ENCODE measurements around the gene DIS3.
"Not testable (repeated sequence)": the region's sequence is repeated elsewhere in the genome, so short reads cannot be mapped to it uniquely, and the experiment has no call there.

The DIS3 gene, protein sequence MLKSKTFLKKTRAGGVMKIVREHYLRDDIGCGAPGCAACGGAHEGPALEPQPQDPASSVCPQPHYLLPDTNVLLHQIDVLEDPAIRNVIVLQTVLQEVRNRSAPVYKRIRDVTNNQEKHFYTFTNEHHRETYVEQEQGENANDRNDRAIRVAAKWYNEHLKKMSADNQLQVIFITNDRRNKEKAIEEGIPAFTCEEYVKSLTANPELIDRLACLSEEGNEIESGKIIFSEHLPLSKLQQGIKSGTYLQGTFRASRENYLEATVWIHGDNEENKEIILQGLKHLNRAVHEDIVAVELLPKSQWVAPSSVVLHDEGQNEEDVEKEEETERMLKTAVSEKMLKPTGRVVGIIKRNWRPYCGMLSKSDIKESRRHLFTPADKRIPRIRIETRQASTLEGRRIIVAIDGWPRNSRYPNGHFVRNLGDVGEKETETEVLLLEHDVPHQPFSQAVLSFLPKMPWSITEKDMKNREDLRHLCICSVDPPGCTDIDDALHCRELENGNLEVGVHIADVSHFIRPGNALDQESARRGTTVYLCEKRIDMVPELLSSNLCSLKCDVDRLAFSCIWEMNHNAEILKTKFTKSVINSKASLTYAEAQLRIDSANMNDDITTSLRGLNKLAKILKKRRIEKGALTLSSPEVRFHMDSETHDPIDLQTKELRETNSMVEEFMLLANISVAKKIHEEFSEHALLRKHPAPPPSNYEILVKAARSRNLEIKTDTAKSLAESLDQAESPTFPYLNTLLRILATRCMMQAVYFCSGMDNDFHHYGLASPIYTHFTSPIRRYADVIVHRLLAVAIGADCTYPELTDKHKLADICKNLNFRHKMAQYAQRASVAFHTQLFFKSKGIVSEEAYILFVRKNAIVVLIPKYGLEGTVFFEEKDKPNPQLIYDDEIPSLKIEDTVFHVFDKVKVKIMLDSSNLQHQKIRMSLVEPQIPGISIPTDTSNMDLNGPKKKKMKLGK

DNA sequence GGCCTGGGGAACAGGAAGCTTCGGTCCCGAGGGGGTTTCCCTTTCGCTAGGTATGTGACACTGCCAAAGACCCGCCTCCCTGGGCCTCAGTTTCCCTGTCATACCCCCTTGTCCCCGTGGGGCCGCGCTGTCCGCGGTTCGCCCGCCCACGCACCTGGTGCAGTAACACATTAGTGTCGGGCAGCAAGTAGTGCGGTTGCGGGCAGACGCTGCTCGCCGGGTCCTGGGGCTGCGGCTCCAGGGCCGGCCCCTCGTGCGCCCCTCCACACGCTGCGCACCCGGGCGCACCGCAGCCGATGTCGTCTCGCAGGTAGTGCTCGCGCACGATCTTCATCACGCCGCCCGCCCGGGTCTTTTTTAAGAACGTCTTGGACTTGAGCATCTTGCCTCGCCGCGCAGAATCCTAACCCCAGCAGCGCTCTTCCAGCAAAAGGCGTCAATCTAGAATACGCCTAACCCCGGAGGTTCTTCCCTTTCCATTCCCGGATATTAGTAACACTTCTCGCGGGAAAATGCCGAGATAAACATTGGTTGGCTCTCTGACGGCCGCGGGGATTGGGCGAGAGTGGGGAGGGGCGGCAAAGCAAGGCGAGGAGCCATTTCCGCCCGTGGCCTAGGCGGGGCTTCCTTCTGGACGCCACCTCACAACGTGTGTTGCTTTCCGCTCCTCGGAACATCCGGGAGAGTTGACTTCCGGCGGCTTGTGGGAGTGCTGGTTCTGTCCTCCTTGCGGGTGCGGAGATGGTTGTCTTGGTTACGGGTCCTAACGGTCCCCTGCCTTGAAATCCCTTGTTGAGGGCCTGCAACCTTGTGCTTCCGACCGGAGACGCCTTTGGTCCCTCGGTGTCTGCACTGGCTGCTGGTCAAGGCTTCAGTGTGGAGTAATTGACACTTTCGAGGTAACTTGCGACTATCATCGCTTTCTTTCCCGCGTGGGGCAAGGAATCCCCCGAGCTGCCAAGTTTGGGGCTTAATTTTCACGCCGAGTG is at the start of gene DIS3, which contains the start of gene PIBF1:
Gene DIS3, minus strand, starts transcription at position 450 of the 989 bp plus-strand sequence. Its CDS starts 68 bp downstream, at position 382.
Gene PIBF1, plus strand, starts transcription at position 683 of the 989 bp plus-strand sequence. CDS start 1,337 bp downstream, outside the sequence.
- peak; percentile 91 for DNase-seq

DNA sequence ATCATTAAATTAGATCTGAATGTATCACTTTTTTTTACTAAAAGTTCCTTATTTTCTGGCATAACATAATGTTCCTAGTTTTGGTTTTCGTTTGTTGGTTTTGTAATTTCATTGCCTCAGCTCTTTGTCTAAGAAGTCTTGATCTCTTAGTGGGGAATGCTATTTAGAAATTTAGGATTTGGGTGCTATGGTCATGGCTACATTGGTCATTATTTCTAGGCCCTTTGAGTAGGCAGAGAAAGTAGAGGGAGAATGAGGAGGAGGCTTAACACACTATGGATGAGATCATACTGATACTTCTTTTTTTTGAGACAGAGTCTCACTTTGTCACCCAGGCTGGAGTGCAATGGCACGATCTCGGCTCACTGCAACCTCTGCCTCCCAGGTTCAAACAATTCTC is 42.0 kb upstream of the DIS3 start:
- DNase-seq: no peak

DNA sequence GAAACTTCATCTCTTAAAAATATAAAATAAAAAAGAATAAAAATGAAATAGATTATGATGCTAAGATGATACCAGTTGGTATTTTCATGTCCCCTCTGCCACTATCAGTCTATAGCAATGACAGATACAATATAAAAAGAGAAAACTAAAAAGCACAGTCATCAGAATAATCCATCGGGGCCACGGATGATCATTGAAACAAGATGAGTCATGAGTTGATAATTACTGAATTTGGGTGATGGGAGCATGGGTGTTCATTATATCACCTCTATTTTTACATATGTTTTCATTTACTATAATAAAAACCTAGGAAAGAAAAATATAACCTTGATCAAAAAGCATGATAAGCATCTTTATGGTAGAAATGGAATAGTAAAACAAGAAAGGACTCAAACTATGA is 41.4 kb upstream of the DIS3 start:
- no peak for DNase-seq

DNA sequence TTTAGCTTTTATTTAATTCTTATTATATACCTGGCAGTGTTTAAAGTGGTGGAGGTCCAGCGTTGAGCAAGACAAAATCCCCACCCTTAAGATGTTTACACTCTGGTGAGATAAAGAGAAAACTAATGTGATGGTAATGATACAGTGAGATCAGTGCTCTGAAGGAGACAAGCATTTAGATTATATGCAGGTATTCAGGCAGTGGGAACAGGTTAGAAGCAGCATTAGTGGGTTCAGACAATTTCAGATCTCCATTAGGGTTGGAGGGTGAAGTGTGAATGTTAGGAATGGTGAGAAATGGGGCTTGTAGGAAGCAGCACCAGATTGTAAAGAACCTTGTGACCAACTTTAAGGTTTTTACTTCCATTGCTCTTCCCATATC is 39.2 kb upstream of the DIS3 start:
- DNase-seq: no peak

DNA sequence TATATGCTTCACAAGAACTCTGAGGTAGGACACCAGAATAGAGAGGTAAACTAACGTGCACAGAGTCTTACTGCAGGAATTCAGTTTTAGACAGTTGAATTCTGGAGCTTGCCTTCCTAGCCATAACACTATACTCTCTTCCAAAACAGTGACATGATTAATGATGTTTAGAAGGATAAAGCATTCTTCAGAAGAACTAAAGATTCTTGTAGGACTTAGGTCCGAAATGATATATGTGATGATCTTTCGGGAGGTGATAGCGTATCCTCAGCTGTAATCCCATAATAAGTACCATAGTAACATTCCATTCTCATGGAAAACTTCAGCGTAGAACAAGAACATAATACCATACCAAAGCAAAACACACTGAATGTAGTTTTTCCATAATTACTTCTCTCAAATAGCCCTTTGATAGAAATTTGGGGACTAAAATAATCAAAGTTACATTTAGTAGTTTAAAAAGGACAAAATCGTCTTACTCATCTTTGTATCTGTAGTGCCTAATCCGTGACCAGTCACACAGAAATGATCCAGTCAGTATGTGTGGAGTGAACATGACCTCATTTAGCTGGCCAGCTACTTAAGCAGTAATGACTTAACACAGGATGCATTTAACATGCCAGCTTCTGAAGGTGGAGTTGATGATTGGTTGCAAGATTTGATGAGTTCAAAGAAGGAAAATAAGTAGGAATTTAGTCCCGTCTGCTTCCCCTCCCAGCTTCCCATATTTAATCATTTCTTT is 38.6 kb upstream of the DIS3 start:
- DNase-seq: no peak

DNA sequence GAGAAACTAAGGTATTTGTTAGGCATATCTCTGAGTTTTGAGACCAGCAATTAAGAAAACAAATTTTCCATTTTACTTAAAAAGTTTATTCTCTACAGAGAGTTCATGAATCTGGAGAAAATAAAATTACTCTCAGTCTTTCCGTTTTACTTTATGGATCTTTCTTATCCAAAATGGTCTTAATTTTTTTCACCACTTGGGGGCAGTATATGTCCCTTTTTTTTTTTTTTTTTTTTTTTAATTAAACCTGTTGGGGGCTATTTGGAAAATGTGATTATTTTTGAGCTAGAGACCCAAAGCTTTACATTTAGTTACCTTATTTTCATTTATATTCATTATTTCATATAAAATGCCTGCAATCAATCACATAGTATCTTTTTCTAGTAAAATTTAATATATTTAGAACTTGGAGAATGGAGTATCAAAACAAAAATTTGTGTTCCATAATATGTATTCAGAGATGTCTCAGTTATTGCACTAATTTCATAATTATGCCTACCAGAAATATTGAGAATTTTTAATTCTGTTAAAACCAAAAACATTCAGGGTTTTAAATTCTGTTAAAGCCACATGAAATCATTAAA is 27.3 kb upstream of the DIS3 start:
- no peak for DNase-seq

DNA sequence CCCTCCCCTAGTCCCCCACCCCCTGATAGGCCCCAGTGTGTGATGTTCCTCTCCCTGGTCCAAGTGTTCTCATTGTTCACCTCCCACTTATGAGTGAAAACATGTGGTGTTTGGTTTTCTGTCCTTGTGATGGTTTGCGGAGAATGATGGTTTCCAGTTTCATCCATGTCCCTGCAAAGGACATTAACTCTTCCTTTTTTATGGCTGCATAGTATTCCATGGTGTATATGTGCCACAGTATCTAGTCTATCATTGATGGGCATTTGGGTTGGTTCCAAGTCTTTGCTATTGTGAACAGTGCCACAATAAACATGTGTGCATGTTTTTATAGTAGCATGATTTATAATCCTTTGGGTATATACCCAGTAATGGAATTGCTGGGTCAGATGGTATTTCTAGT is 24.8 kb upstream of the DIS3 start:
- DNase-seq: not testable (repeated sequence)

DNA sequence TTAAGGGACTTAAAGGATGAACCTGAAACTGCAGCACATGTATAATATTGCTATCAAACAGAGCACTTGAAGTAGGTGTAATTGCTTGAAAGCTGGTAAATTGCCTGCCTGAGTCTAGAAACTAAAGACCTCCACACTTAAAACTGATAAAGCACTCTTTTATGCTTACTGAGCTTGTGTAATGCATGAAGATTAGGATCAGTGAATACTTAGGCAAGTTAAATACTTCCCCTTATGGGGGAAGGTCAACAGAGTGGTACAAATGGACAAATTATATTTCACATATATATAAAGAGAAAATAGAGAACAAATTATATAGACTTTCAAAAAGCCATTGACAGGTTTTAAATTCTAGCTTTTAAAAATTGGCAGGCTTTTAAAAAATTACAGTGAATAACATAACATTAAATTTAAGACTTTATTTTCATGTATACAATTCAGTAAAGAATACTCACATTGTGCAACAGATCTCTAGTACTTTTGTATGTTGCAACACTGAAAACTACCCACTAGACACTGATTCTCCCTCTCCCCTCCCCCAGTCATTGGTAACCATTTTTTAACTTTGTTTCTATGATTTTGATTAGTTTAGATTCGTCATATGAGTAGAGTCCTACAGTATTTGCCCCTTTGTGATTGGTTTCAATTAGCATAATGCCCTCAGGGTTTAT is 24.1 kb upstream of the DIS3 start:
- no peak for DNase-seq

DNA sequence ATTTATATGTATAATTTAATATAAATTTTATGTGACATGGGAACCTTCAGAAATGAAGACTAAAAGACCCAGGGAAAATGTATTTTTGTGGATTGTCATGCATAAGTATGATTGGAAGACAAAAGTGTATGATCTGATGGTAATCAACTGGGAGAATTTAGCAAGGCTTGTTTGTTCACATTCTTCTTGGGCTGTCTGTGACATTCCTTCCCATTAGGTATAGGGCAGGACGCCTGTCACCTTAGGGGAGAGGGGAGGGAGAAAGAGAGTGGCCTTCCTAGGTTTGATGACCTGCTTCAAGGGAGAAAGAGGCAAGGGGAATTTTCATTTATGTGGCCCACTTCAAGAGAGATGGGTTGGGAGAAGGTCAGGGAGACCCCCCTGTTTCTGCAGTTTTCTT is 22.6 kb upstream of the DIS3 start:
- DNase-seq: no peak

DNA sequence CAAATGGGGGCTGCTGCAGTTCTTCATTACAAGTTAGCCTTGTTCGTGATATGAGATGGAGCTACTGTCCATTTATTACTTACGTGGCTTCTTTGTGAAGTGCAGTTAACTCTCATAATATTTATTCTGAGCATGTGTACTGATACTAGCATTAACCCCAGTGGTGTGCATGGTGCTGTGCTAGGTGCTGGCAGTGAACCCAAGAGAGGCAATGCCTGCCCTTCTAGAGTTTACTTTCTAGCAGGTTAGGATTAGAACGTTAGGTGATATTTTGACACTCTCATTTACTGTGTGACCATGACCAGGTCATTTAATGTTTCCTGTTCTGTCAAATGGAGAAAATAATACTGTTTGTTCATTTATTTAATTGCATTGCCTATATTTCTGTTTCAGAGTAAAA is 17.1 kb upstream of the DIS3 start:
- no peak for DNase-seq

DNA sequence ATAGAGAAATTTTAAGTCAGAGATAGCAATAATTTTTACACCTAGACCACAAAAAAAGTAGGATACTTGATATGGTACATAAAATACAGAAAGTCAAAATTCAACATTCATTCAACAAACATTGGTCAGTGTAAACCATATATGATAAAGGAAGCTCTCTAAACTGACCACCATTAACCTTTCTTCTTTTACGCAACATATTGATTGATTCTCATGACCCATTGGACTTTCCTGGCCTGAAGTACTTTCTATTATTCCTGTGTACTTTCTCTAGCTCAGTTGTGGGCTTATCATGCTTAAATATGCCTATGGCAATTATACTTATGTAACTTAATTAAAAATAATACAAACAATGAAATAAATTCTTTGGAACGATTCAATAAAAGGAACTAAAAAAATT is 10.9 kb upstream of the DIS3 start:
- DNase-seq: no peak

DNA sequence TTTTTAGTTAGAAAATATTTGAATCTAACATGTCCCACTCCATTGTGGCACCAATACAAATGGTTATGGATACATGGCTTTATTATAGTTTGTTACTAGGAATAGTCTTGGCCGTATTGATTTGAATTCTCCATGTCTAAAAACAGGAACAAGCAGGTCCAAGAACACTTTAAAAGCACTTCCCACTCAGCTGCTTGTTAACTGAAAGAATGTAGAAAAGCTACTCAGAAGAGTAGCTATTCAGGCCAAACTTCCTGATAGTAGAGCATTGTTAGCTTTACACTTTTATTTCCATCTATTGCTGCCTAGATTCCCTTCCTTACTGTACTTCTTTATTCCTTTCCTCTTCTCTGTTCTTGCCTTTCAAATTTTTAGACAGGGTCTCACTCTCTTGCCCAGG is 7.1 kb upstream of the DIS3 start:
- DNase-seq: no peak

DNA sequence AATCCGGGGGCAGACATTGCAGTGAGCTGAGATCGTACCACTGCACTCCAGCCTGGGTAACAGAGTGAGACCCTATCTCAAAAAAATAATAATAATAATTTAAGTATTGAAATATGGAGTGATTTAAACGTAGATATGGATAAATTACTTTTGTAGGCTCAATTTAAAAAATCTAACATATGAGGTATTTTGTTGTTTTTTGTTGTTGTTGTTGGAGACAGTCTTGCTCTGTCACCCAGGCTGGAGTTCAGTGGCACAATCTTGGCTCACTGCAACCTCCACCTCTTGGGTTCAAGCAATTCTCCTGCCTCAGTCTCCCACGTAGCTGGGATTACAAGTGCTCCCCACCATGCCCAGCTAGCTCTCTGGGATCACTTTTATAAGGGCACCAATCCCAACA is 3.0 kb upstream of the DIS3 start:
- not testable (repeated sequence) for DNase-seq

DNA sequence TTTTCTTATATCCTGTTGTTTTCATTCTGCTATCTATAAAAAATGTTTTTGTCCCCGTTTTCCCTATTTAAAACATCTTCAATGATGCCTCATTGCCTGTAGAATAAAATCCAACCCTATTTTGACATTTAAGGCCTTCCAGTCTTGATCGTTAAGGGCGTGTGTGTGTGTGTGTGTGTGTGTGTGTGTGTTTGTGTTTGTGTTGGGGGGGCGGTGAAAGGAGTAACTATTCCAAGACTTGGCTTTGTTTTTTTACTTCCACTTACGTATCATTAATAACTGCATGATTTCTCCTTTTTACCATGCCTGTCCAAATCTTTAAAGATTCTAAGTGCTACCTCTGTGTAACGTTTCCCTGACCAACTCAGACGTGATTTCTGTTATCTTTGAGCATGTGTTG is 1.0 kb upstream of the DIS3 start:
- no peak for DNase-seq

DNA sequence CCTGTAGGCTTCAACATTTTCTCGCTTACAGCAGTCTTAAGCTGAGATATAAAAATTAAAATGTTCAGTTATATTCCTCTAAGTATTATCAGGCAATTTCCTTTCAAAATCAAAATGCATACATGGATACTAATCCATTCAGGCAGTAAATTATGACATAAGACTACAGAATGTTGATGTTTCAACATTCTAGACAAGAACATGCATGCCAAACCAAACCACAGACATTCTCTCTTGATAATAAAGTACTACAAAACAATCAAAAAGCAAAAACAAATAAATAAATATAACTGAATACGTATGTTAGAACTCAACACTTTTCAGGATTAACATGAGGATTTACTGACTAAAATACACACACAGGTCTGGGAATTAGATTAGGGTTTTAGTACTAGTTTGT is 7.7 kb downstream of the DIS3 start:
- no peak for DNase-seq

DNA sequence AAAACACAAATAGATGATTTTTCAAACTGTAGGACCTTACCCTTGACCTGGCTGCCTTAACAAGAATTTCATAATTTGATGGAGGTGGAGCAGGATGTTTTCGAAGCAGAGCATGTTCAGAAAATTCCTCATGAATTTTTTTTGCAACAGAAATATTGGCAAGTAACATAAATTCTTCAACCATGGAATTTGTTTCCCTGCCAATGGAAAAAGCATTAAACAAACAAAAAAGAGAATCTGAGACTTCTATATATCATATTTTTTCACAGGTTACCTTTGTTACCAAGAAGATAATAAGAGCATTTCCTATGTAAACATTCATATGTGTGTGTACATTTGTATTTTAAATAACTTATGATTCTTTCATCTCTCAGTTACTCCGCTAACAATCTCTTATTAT is 18.3 kb downstream of the DIS3 start:
- no peak for DNase-seq

DNA sequence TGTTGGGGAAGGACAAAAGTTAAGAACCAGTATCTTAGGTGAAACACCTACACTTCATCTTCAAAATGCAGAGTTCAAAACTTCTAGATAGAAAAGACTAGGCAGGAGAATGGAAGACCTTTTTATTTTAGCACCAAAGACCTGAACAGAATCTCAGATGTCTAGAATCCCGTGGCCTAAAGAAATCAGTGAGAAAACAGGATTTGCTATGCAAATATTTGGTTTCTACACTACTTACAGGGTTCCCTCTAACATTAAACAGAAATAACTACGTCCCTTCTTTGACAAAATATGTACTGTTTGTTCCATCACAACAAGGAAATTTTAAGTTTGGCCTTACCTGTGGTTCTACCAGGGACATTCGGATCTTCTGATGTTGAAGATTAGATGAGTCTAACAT is 21.5 kb downstream of the DIS3 start:
- DNase-seq: no peak

DNA sequence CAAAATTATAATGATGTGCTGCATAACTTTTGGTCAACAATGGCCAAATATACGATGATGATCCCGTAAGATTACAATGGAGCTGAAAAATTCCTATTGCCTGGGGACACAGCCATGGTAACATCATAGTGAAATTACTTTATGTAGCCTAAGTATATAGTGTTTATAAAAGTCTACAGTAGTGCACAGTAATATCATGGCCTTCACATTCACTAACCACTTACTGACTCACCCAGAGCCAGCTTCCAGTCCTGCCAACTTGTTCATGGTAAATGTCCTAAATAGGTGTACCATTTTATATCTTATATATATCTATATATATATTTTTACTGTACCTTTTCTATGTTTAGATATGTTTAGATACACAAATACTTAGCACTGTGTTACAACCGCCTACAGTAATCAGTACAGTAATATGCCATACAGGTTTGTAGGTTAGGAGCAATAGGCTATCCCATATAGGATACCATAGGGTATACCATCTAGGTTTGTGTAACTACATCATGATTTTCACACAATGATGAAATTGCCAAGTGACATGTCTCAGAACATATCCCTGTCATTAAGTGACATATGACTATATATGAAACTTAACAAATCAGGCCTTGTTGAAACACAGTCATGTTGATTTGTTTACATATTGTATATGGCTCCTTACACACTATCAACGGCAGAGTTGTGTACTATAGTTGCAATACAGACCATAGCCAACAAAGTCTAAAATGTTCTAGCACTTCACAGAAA is 23.7 kb downstream of the DIS3 start:
- DNase-seq: no peak

DNA sequence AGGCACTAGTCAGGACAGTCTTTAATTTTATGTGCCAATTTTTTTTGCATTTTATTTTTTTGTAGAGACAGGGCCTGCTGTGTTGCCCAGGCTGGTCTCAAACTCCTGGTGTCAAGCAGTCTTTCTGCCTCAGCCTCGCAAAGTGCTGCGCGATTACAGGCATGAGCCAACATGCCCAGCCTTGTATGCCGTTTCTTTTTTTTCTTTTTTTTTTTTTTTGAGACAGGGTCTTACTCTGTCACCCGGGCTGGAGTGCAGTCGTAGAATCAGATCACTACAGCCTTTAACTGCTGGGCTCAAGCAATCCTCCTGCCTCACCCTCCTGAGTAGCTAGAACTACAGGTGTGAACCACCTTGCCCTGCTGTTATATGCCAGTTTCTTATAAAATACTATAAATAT is 27.6 kb downstream of the DIS3 start:
- DNase-seq: no peak

DNA sequence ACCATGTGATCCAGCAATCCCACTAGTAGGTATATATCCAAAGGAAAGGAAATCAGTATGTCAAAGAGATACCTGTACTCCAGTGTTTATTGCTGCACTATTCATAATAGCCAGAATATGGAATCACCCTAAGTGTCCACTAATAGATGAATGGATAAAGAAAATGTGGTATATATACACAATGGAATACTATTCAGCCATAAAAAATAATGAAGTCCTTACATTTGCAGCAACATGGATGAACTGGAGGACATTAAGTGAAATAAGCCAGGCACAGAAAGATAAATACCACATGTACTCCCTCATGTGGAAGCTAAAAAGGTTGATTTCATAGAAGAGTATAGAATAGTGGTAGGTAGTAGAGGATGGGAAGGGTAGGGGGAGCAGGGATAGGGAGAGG is 30.5 kb downstream of the DIS3 start:
- no peak for DNase-seq

All from activated T-cell treated with anti-CD3 and anti-CD28 coated beads for 4 hours (primary cell).